ENCODE measurements around the gene DGKH. TPM values are rescaled to one million over a fixed set of nuclear protein-coding genes. Genes with fewer than 3 reads are reported as not detected.

Gene DGKH
- total and polyA plus RNA-seq, 2 of the 13 experiments (the other 11 are each of a cell fraction or from before 2014, with no cell fraction given): 0.01 to 0.13 TPM

DNA sequence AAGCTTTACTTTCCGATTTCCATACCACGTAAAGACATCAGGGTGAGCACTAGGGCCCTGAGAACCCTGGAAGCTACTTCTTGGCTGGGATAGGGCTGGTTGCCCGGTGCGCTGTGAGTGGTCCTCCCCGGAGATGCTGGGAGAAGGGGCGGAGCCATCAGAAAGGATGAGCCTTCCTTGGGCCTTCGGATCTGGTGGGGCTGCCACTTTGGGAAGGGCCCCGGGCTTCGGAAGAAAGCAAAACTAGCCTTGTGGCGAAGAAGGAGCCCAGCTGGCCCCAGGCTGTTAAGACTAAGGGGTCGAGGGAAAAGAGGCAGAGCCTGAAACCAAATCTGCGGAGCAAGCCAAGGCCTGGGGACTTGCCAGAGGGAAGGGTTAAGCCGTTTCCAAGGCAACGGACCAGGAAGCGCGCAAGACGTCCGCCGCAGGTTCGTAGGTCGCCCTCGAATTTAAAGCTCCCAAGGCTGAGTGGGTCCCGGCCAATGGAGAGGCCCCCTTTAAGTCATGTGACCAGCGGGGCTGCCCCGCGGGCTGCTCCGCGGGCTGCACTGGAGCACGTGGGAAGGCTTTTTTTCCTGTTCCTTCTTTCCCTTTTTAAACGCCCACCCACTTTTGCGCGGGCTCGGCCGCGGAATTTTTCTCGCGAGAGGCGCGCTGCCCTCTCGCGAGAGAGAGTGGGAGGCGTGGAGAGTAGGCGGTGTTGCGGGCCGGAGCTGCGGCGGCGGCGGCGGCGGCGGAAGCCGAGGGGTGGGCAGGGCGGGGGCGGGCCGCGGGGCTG is 223.1 kb downstream of the DGKH start (continued):
- peak; percentile 75 for TF ChIP-seq RBM39 (IDR thresholded peaks at IDR 0.05; ENCODE audit: low read depth, low read length, poor library complexity, severe bottlenecking)
- TF ChIP-seq ZKSCAN8 (CRISPR knock-in tag; IDR thresholded peaks at IDR 0.05; ENCODE audit: borderline replicate concordance): no peak
- TF ChIP-seq ZNF883 (CRISPR knock-in tag; IDR thresholded peaks at IDR 0.05; ENCODE audit: not compliant biosample characterization): peak; percentile 47
- TF ChIP-seq SALL2 (CRISPR knock-in tag; IDR thresholded peaks at IDR 0.05): peak; percentile 83
- TF ChIP-seq ZNF33B (CRISPR knock-in tag; IDR thresholded peaks at IDR 0.05): peak; percentile 86
- TF ChIP-seq JUND (CRISPR knock-in tag; IDR thresholded peaks at IDR 0.05): no peak
- TF ChIP-seq ZBTB20 (CRISPR knock-in tag; IDR thresholded peaks at IDR 0.05; ENCODE audit: borderline replicate concordance, low read depth): peak; percentile 72; the same call in 1 of the 2 replicates
- 0 out of 2 replicates have a peak, but pooled peaks have one; percentile 35 for TF ChIP-seq REL (CRISPR knock-in tag; conservative IDR thresholded peaks at IDR 0.05)
- peak; percentile 58 for TF ChIP-seq NR2C2 (CRISPR knock-in tag; IDR thresholded peaks at IDR 0.05; ENCODE audit: borderline replicate concordance)
- TF ChIP-seq ZNF83 (CRISPR knock-in tag; IDR thresholded peaks at IDR 0.05; ENCODE audit: borderline replicate concordance): no peak
- no peak for TF ChIP-seq ZNF552 (CRISPR knock-in tag; IDR thresholded peaks at IDR 0.05; ENCODE audit: borderline replicate concordance)
- no peak for TF ChIP-seq SOX6 (IDR thresholded peaks at IDR 0.05)
- peak; percentile 52 for TF ChIP-seq SOX6 (CRISPR knock-in tag; IDR thresholded peaks at IDR 0.05)
- peak; percentile 13; the same call in 1 of the 2 replicates for TF ChIP-seq FOXA3 (CRISPR knock-in tag; IDR thresholded peaks at IDR 0.05)
- TF ChIP-seq, protein P1, sequence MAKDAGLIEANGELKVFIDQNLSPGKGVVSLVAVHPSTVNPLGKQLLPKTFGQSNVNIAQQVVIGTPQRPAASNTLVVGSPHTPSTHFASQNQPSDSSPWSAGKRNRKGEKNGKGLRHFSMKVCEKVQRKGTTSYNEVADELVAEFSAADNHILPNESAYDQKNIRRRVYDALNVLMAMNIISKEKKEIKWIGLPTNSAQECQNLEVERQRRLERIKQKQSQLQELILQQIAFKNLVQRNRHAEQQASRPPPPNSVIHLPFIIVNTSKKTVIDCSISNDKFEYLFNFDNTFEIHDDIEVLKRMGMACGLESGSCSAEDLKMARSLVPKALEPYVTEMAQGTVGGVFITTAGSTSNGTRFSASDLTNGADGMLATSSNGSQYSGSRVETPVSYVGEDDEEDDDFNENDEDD (CRISPR knock-in tag; IDR thresholded peaks at IDR 0.05; ENCODE audit: borderline replicate concordance): peak; percentile 98
- TF ChIP-seq ESRRA (CRISPR knock-in tag; IDR thresholded peaks at IDR 0.05; ENCODE audit: low read depth): peak; percentile 38; the same call in 1 of the 2 replicates
- no peak for TF ChIP-seq IKZF1 (IDR thresholded peaks at IDR 0.05)
- peak; percentile 47; the same call in 1 of the 2 replicates for TF ChIP-seq ISL2 (CRISPR knock-in tag; IDR thresholded peaks at IDR 0.05)
- TF ChIP-seq ZNF431 (CRISPR knock-in tag; IDR thresholded peaks at IDR 0.05; ENCODE audit: borderline replicate concordance, low read depth): peak; percentile 40; the same call in 1 of the 2 replicates
- TF ChIP-seq TBX3 (IDR thresholded peaks at IDR 0.05; ENCODE audit: borderline replicate concordance): no peak
- TF ChIP-seq ZNF546 (CRISPR knock-in tag; conservative IDR thresholded peaks at IDR 0.05): no peak
- 0 out of 2 replicates have a peak, but pooled peaks have one; percentile 64 for TF ChIP-seq FLYWCH1 (CRISPR knock-in tag; IDR thresholded peaks at IDR 0.05)
- peak; percentile 74 for TF ChIP-seq ZSCAN31 (CRISPR knock-in tag; IDR thresholded peaks at IDR 0.05; ENCODE audit: low read depth)
- TF ChIP-seq ZNF441 (CRISPR knock-in tag; IDR thresholded peaks at IDR 0.05; ENCODE audit: borderline replicate concordance): peak; percentile 74; the same call in 1 of the 2 replicates
- peak; percentile 93; the same call in 1 of the 2 replicates for TF ChIP-seq ZFYVE20 (CRISPR knock-in tag; IDR thresholded peaks at IDR 0.05; ENCODE audit: borderline replicate concordance, low read depth)
- TF ChIP-seq ZBTB7B (CRISPR knock-in tag; IDR thresholded peaks at IDR 0.05): 0 out of 2 replicates have a peak, but pooled peaks have one; percentile 33
- TF ChIP-seq, protein P2, sequence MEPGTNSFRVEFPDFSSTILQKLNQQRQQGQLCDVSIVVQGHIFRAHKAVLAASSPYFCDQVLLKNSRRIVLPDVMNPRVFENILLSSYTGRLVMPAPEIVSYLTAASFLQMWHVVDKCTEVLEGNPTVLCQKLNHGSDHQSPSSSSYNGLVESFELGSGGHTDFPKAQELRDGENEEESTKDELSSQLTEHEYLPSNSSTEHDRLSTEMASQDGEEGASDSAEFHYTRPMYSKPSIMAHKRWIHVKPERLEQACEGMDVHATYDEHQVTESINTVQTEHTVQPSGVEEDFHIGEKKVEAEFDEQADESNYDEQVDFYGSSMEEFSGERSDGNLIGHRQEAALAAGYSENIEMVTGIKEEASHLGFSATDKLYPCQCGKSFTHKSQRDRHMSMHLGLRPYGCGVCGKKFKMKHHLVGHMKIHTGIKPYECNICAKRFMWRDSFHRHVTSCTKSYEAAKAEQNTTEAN (CRISPR knock-in tag; conservative IDR thresholded peaks at IDR 0.05): peak; percentile 88
